WTC11 (cell line): ENCODE results near the gene CISTR.

Experiments
- ATF2 ChIP-seq: sonication (generic); formaldehyde crosslinking; IDR thresholded peaks from 2 replicates; pipeline ENCODE4 v1.8.1; 2022; ENCODE audit warnings: low read depth, missing genetic modification reagents, borderline replicate concordance
- CTCF ChIP-seq: fragments of 200-600 bp; IDR thresholded peaks from 2 replicates; pipeline ENCODE4 v1.8.0; 2022; ENCODE audit warnings: antibody characterized with exemption
- ZSCAN18 ChIP-seq: fragments of 250-450 bp; sonication (Bioruptor Pico); IDR thresholded peaks from 2 replicates; pipeline ENCODE4 v2.1.2; 2022; ENCODE audit warnings: mild to moderate bottlenecking, moderate library complexity
- TF ChIP-seq, protein P1 (sequence below): sonication (generic); formaldehyde crosslinking; IDR thresholded peaks from 2 replicates; pipeline ENCODE4 v1.8.1; 2023; ENCODE audit warnings: mild to moderate bottlenecking, missing genetic modification reagents, moderate library complexity

- no peak for TF ChIP-seq ZSCAN18 (CRISPR knock-in tag)
- TF ChIP-seq CTCF, result peak; percentile 95
- no peak for TF ChIP-seq ATF2
- TF ChIP-seq, protein P1, sequence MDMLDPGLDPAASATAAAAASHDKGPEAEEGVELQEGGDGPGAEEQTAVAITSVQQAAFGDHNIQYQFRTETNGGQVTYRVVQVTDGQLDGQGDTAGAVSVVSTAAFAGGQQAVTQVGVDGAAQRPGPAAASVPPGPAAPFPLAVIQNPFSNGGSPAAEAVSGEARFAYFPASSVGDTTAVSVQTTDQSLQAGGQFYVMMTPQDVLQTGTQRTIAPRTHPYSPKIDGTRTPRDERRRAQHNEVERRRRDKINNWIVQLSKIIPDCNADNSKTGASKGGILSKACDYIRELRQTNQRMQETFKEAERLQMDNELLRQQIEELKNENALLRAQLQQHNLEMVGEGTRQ (CRISPR knock-in tag), result no peak
These were observed 5.5 kb upstream of the CISTR start for GRCh38 chr12:53757101-53757770.
